ENCODE measurements around the gene GINS1.

GRCh38 chr20:25369529-25369928 is 37.9 kb upstream of the GINS1 start:
- TF ChIP-seq CTCF (IDR thresholded peaks at IDR 0.05) (no peak), POLR2A (IDR thresholded peaks at IDR 0.05) (no peak)
